ENCODE measurements around the gene LILRB2. TPM values are rescaled to one million over a fixed set of nuclear protein-coding genes. Genes with fewer than 3 reads are reported as not detected.

The LILRB2 gene
- total RNA-seq, 1 experiment from 2014 or later = not detected

DNA sequence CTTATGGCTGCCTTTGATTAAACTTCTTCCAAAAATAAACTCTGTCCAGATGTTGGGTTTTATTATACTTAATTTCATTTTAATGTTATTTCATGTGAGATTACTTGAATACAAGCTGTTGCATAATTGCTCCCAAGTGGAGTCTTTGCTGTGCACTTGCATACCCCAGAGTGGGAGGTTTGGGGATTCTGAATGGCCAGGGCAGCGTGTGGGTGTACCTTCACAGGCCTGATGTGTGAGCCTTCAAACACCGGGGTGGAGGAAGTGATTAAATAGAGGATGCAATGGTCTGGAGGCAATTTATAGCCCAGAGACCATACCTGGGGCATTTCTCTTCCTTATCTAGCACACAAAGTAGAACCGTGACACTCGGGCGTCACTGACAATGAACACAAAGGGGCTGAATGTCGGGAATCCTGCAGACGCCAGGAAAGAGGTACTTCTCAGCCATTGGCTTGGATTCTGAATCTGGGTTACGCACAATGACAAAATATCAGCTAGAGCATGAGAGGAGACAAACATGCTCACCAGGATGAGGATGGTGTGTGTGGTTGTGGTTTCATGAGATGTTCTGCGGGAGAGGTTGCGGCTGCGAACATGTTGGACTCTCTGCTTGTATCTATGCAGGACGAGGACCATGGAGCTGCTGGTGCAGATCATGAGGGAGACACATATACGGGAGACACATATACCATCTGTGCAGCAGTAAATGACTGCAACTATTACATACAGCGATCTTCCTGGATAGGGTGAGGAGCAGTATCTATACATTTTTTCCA, 39.2 kb upstream of the LILRB2 start:
- H3K9ac ChIP-seq (ENCODE audit: extremely low read depth, insufficient read length, low read length) = no peak overlapping the region
- no peak overlapping the region for H4K8ac ChIP-seq (replicated peaks; ENCODE audit: insufficient read length, low read depth, low read length)
- H3K18ac ChIP-seq (ENCODE audit: insufficient read length, low read depth, low read length) = no peak overlapping the region
- Mint-ChIP-seq H3K4me3 (no peak overlapping the region), H3K4me1 (peaks cover 14 to 15% of the 10 kb centered on the region in 2 experiments), H3K9me3 (peaks cover 34 to 62% of the 10 kb centered on the region in 2 experiments), H3K36me3 (ENCODE audit: insufficient read depth in 1 of 3, low read depth in 3 of 3) (peaks cover 8 to 20% (median 16%) of the 10 kb centered on the region in 3 experiments), H3K27me3 (ENCODE audit: low read depth) (peaks cover 29% of the 10 kb centered on the region), H3K27ac (no peak overlapping the region)
- H3K4ac ChIP-seq (ENCODE audit: low read depth, low read length) = no peak overlapping the region
- H3K56ac ChIP-seq (ENCODE audit: insufficient read length, low read depth, low read length) = no peak overlapping the region
- no peak overlapping the region for H3K14ac ChIP-seq (ENCODE audit: insufficient read depth, low read length)
- H2BK5ac ChIP-seq (ENCODE audit: insufficient read length, low read length) = no peak overlapping the region
- no peaks in the 10 kb centered on the region for H3K79me1 ChIP-seq (ENCODE audit: insufficient read depth, low read depth, low read length, poor library complexity, severe bottlenecking)
- H3K23me2 ChIP-seq (ENCODE audit: insufficient read length, low read depth, low read length, poor library complexity, severe bottlenecking) = no peaks in the 10 kb centered on the region
- H3K27me3 ChIP-seq (ENCODE audit: insufficient read depth, low read length) = no peaks in the 10 kb centered on the region
- peaks cover 4% of the 10 kb centered on the region for H3K9me3 ChIP-seq (ENCODE audit: control insufficient read depth, low read depth, low read length)
- H3K23ac ChIP-seq (ENCODE audit: insufficient read length, low read depth, low read length) = no peak overlapping the region
- no peak overlapping the region for H2AK5ac ChIP-seq (ENCODE audit: insufficient read length, low read length)
- no peak overlapping the region; the same call in 1 of the 2 replicates for H2BK15ac ChIP-seq (ENCODE audit: low read depth, low read length)
- no peak overlapping the region for H2AFZ ChIP-seq (ENCODE audit: low read length)
- no peak for TF ChIP-seq CTCF (conservative IDR thresholded peaks at IDR 0.05)
- H3T11ph ChIP-seq (ENCODE audit: low read length) = no peak overlapping the region
- H4K20me1 ChIP-seq (ENCODE audit: control insufficient read depth, insufficient read depth, insufficient read length) = no peaks in the 10 kb centered on the region
- no peak overlapping the region for H2BK20ac ChIP-seq (ENCODE audit: low read depth, low read length, poor library complexity, severe bottlenecking)
- H3K4me2 ChIP-seq (ENCODE audit: insufficient read depth, insufficient read length, low read length) = no peak overlapping the region
- peaks cover 3% of the 10 kb centered on the region for H3K4me1 ChIP-seq (ENCODE audit: insufficient read depth, low read length)
- no peak overlapping the region for H4K5ac ChIP-seq (ENCODE audit: insufficient read length, low read depth, low read length)
- no peak overlapping the region for H2BK120ac ChIP-seq (ENCODE audit: low read depth, low read length, poor library complexity, severe bottlenecking)
- H3K27ac ChIP-seq (ENCODE audit: insufficient read length, low read depth, low read length) = no peak overlapping the region
- H2BK12ac ChIP-seq (ENCODE audit: insufficient read length, low read depth, low read length) = no peak overlapping the region
- no peak for DNase-seq
- no peaks in the 10 kb centered on the region for H3K79me2 ChIP-seq (ENCODE audit: insufficient read depth, low read length)
- no CpG with 5 or more reads among the region's 14 CpGs for WGBS (ENCODE audit: extremely low coverage, insufficient read length, low lambda C conversion rate)
- H4K91ac ChIP-seq (ENCODE audit: insufficient read length, low read depth, low read length) = no peak overlapping the region
